RWPE2 (cell line): ENCODE measurements around the gene CRLF1.

Experiments
- ATAC-seq: fragments of 200-7000 bp; cut with Tn5 transposase; 3 replicates; pipeline ENCODE4 v1.9.1; 2021; ENCODE audit warnings: low read depth
- DNase-seq: peaks from one replicate; pipeline ENCODE4 v3.0.0-alpha.2; 2020; ENCODE audit warnings: low spot score
- H3K27ac ChIP-seq: fragments of 450-650 bp; 2 replicates; pipeline ENCODE4 v1.5.1; 2017; ENCODE audit warnings: mild to moderate bottlenecking; ENCODE audit not compliant: poor library complexity, severe bottlenecking
- H3K27me3 ChIP-seq: fragments of 250-450 bp; sonication (Bioruptor Pico); 2 replicates; pipeline ENCODE4 v1.5.1; 2021; ENCODE audit warnings: mild to moderate bottlenecking, moderate library complexity; ENCODE audit not compliant: insufficient read depth, poor library complexity, severe bottlenecking
- H3K36me3 ChIP-seq: fragments of 250-450 bp; sonication (Bioruptor Pico); 2 replicates; pipeline ENCODE4 v1.5.1; 2020; ENCODE audit warnings: low read depth, mild to moderate bottlenecking, moderate library complexity
- H3K4me1 ChIP-seq: fragments of 250-450 bp; sonication (Bioruptor Pico); 2 replicates; pipeline ENCODE4 v1.5.1; 2021; ENCODE audit warnings: mild to moderate bottlenecking, moderate library complexity; ENCODE audit not compliant: insufficient read depth, poor library complexity, severe bottlenecking
- H3K4me3 ChIP-seq: fragments of 250-450 bp; sonication (Bioruptor Pico); 2 replicates; pipeline ENCODE4 v1.5.1; 2021; ENCODE audit warnings: mild to moderate bottlenecking, moderate library complexity; ENCODE audit not compliant: severe bottlenecking
- H3K9me3 ChIP-seq: fragments of 250-450 bp; sonication (Bioruptor Pico); 2 replicates; pipeline ENCODE4 v1.5.1; 2021; ENCODE audit warnings: mild to moderate bottlenecking, moderate library complexity; ENCODE audit not compliant: severe bottlenecking
- CTCF ChIP-seq: fragments of 450-650 bp; IDR thresholded peaks from one replicate; pipeline ENCODE4 v1.5.1; 2017; ENCODE audit warnings: mild to moderate bottlenecking, moderate library complexity; ENCODE audit not compliant: poor library complexity, severe bottlenecking

CRLF1 gene

GRCh38 chr19:18558604-18559003 is 48.0 kb downstream of the CRLF1 start:
- peaks cover 30% of the 10 kb centered on the region for H3K36me3 ChIP-seq
- no peak for TF ChIP-seq CTCF
- H3K27ac ChIP-seq, result peak overlapping the region; percentile 54
- no peaks in the 10 kb centered on the region for H3K4me1 ChIP-seq
- H3K27me3 ChIP-seq, result no peaks in the 10 kb centered on the region
- H3K4me3 ChIP-seq, result peak overlapping the region; percentile 62
- no peaks in the 10 kb centered on the region for H3K9me3 ChIP-seq
- no peak for DNase-seq
- ATAC-seq, result no peak

- Histone ChIP-seq H3K9me3 (no peaks in the 10 kb centered on the region), H3K27me3 (no peaks in the 10 kb centered on the region), H3K4me1 (no peaks in the 10 kb centered on the region), H3K27ac (peak overlapping the region; percentile 54), H3K4me3 (peak overlapping the region; percentile 62), H3K36me3 (peaks cover 29% of the 10 kb centered on the region)
- DNase-seq (no peak), ATAC-seq (no peak)
- no peak for TF ChIP-seq CTCF
These were observed 48.4 kb downstream of the CRLF1 start for GRCh38 chr19:18558202-18558555.

- TF ChIP-seq CTCF, result no peak
- Histone ChIP-seq H3K4me3 (peak within 1 kb of the TSS; percentile 62), H3K27ac (peak within 1 kb of the TSS; percentile 54), H3K9me3 (no peaks in the 10 kb centered on the region), H3K36me3 (peaks cover 24% of the 10 kb centered on the region), H3K4me1 (no peaks in the 10 kb centered on the region), H3K27me3 (no peaks in the 10 kb centered on the region)
- ATAC-seq (peak; percentile 92), DNase-seq (peak; percentile 97)
These were observed 49.0 kb downstream of the CRLF1 start, which contains the start of gene KXD1 for GRCh38 chr19:18557411-18558201. Gene KXD1 (plus strand): TSS chr19:18557870. CDS start chr19:18562057, 4,187 bp downstream.

GRCh38 chr19:18551631-18552030 is 55.0 kb downstream of the CRLF1 start:
- H3K36me3 ChIP-seq, result no peaks in the 10 kb centered on the region
- no peak overlapping the region for H3K27ac ChIP-seq
- no peaks in the 10 kb centered on the region for H3K27me3 ChIP-seq
- no peak for ATAC-seq
- H3K9me3 ChIP-seq, result no peaks in the 10 kb centered on the region
- H3K4me3 ChIP-seq, result no peak overlapping the region
- TF ChIP-seq CTCF, result no peak
- no peaks in the 10 kb centered on the region for H3K4me1 ChIP-seq
- no peak for DNase-seq
